Mucosa of rectum (tissue), 2 donors: Measurements from ENCODE around the gene STX2.
"Not testable (repeated sequence)": the region's sequence is repeated elsewhere in the genome, so short reads cannot be mapped to it uniquely, and the experiment has no call there.

Experiments used
- H3K27ac ChIP-seq, 2 donors: one replicate each; pipeline ENCODE4 v1.7.0; 2013; ENCODE audit warnings: inconsistent platforms in 2 of 2, low read depth in 2 of 2, low read length in 2 of 2
- H3K27me3 ChIP-seq, 2 donors: one replicate each; pipeline ENCODE4 v1.7.0; 2013; ENCODE audit warnings: low read length in 2 of 2; ENCODE audit not compliant: control insufficient read depth in 2 of 2, insufficient read depth in 2 of 2
- H3K36me3 ChIP-seq, 2 donors: one replicate each; pipeline ENCODE4 v1.7.0; 2013; ENCODE audit warnings: low read length in 2 of 2; ENCODE audit not compliant: control insufficient read depth in 2 of 2, insufficient read depth in 2 of 2
- H3K4me1 ChIP-seq, 2 donors: one replicate each; pipeline ENCODE4 v1.7.0; 2013; ENCODE audit warnings: low read length in 2 of 2, mild to moderate bottlenecking in 1 of 2; ENCODE audit not compliant: control insufficient read depth in 2 of 2, insufficient read depth in 2 of 2
- H3K4me3 ChIP-seq, 2 donors: one replicate each; pipeline ENCODE4 v1.7.0; 2013; ENCODE audit warnings: low read length in 2 of 2
- H3K9ac ChIP-seq, 2 donors: one replicate each; pipeline ENCODE4 v1.7.0; 2013; ENCODE audit warnings: low read length in 2 of 2, low read depth in 1 of 2, mild to moderate bottlenecking in 1 of 2
- H3K9me3 ChIP-seq, 2 donors: one replicate each; pipeline ENCODE4 v1.7.0; 2013; ENCODE audit warnings: low read length in 2 of 2; ENCODE audit not compliant: control insufficient read depth in 2 of 2
- donor health status: healthy.
- donor health status: Normal muscosa, but diverticular disease.

STX2 gene

DNA sequence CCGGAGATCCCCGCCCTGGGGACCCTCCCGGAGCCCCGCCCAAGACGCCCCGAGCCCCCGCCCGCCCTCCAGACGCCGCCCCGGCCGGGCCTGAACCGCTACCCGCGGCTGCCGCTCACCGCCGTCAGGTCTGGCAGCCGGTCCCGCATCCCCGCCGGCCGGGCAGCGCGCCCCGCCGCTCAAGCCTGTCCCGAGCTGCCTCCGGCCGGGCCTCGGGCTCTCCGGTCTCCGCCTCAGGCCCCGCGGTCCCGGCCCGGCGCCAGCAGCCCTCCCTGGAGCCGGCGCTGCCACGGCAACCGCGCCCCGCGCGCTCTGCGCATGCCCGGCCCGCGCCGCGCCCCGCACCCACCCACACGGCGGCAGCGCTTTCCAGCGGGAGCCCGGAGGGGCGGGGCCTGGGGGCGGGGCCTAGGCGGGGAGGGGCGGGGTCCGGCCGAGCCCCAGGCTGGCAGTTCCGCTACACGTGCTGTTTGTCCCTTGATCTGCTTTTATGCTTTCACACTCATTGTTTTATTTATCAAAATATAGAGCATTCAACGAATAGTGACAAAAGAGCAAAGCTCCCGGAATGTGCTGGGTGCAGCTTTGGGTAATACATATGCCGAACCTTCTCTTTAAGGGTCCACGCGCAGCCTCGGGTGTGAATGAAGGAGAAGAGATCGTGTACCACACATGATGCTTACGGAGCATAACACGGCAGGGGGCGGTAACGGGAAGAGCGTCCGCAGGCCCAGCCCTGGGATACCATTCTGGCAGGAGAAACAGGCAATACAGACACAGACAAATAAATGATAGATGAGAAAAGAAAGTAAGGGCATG lies at the start of gene STX2:
Gene STX2, minus strand, starts transcription at position 300 of the 819 bp plus-strand sequence. Its CDS starts 151 bp downstream, at position 149.
- peak within 1 kb of the TSS; percentile 66 to 67 for H3K4me3 ChIP-seq
- H3K27me3 ChIP-seq, result no peaks in the 10 kb centered on the region
- no peak within 1 kb of the TSS for H3K27ac ChIP-seq
- no peaks in the 10 kb centered on the region for H3K36me3 ChIP-seq
- H3K9me3 ChIP-seq, result no peaks in the 10 kb centered on the region
- peaks cover 0 to 5% of the 10 kb centered on the region in 2 donors for H3K4me1 ChIP-seq
- H3K9ac ChIP-seq, result peak within 1 kb of the TSS; percentile 9 to 46

DNA sequence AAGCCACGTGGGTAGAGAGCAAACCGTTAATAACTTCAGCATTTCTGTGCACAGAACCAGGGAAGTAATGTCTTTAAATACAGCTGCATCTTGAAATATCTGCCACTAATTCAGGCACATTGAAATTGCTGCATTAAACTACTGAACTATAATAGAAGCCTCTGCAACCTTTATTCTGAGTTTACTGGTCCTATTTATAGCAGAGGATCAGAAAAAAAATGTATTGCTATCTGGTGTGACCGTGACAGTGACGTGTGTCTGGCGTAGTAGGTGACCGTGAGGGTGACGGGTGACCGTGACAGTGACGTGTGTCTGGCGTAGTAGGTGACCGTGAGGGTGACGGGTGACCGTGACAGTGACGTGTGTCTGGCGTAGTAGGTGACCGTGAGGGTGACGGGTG lies 48.1 kb upstream of the STX2 start:
- not testable (repeated sequence) for H3K4me3 ChIP-seq, H3K9ac ChIP-seq, H3K4me1 ChIP-seq, H3K27me3 ChIP-seq, H3K9me3 ChIP-seq, H3K36me3 ChIP-seq, H3K27ac ChIP-seq

DNA sequence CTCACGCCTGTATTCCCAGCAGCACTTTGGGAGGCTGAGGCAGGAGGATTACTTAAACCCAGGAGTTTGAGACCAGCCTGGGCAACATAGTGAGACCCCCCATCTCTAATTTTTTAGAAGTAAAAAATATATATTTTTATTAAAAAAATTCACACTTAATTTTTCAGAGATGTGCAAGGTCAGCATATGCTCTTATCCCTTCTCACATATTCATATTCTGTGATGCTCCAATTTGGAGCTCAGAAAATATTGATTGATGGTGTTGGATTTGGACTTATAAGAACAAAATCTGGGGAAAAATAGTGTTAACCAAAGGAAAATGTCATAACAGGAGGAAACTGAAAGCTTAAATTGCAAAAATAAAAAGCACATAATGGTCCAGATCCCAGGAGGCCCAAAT lies 42.5 kb upstream of the STX2 start:
- peaks cover 0 to 2% of the 10 kb centered on the region in 2 donors for H3K27me3 ChIP-seq
- H3K9me3 ChIP-seq, result no peaks in the 10 kb centered on the region
- no peak overlapping the region for H3K9ac ChIP-seq
- H3K4me1 ChIP-seq, result no peaks in the 10 kb centered on the region
- no peak overlapping the region for H3K4me3 ChIP-seq
- H3K36me3 ChIP-seq, result peaks cover 3 to 5% of the 10 kb centered on the region in 2 donors
- H3K27ac ChIP-seq, result no peak overlapping the region

DNA sequence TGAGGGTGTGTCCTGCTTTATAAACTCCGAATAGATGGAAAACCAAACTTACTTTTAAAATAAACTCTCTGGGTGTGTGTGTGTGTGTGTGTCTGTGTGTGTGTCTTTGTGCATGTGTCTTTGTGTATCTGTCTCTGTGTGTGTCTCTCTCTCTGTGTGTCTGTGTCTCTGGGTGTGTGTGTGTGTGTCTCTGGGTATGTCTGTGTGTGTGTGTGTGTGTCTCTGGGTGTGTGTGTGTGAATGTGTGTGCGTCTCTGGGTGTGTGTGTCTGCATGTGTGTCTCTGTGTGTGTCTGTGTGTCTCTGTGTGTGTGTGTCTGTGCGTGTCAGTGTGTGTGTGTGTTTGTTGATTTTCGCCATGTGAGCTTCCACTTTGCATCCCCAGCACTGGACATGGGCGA lies 42.0 kb upstream of the STX2 start:
- Histone ChIP-seq H3K36me3 (peaks cover 8 to 10% of the 10 kb centered on the region in 2 donors), H3K9ac (no peak overlapping the region), H3K4me1 (no peaks in the 10 kb centered on the region), H3K27ac (no peak overlapping the region), H3K4me3 (no peak overlapping the region), H3K9me3 (no peaks in the 10 kb centered on the region), H3K27me3 (peaks cover 0 to 2% of the 10 kb centered on the region in 2 donors)

DNA sequence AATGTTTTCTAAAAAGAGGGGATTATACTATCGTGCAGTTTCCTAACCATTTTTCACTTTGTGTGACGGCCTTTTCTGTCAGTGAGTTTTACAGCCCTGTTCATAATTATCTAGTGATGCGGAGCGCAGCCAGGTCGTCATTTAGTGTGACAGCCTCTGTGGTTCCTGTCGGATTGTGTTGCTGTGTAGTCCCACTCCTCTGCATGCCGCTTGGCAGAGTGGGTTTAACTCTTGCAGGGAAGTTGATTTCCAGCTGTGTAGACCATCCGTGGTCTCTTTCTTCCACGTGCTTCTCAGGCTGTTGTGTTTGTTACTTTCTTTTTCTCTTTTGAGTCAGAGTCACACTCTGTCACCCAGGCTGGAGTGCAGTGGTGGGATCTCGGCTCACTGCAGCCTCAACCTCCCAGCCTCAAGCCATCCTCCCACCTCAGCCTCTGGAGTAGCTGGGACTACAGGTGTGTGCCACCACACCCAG lies 41.4 kb upstream of the STX2 start:
- H3K27me3 ChIP-seq, result peaks cover 0 to 2% of the 10 kb centered on the region in 2 donors
- H3K36me3 ChIP-seq, result peaks cover 14 to 16% of the 10 kb centered on the region in 2 donors
- no peaks in the 10 kb centered on the region for H3K4me1 ChIP-seq
- peak overlapping the region; percentile 40 to 70 for H3K4me3 ChIP-seq
- no peak overlapping the region for H3K9ac ChIP-seq
- no peak overlapping the region for H3K27ac ChIP-seq
- no peaks in the 10 kb centered on the region for H3K9me3 ChIP-seq

DNA sequence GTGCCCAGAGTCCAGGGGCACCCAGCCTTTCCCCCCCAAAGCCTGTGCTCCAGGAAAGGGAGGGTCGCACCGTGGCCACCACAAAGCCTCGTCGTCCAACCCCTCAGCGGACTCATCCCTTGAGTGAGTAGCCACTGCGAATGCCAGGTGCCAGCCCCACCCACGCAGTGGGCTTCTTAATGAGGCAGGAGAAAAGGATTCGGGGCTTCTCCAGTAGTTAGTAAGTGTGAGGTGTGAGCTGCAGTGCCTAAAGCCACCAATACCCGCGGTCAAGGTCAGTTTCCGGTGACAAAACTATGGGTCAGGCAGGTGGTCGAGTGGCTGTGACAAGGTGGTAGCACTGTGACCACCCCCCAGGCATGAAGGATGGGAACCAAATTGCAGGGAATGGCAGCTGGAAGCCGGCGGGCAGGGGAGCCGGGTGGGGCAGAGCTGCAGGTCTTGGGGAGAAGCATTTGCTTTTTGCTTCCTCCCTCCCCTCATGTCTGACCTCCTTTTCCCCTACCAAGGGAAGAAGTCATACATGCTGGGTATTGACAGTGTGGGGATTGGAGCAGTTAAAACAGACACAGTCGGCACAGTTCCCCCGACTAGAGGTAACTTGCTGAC lies 40.8 kb upstream of the STX2 start:
- no peaks in the 10 kb centered on the region for H3K4me1 ChIP-seq
- H3K9ac ChIP-seq, result no peak overlapping the region
- H3K27ac ChIP-seq, result peak overlapping the region in 1 of 2 donors; percentile 13
- peaks cover 0 to 2% of the 10 kb centered on the region in 2 donors for H3K27me3 ChIP-seq
- peak overlapping the region in 1 of 2 donors; percentile 70 for H3K4me3 ChIP-seq
- peaks cover 20 to 21% of the 10 kb centered on the region in 2 donors for H3K36me3 ChIP-seq
- H3K9me3 ChIP-seq, result no peaks in the 10 kb centered on the region

DNA sequence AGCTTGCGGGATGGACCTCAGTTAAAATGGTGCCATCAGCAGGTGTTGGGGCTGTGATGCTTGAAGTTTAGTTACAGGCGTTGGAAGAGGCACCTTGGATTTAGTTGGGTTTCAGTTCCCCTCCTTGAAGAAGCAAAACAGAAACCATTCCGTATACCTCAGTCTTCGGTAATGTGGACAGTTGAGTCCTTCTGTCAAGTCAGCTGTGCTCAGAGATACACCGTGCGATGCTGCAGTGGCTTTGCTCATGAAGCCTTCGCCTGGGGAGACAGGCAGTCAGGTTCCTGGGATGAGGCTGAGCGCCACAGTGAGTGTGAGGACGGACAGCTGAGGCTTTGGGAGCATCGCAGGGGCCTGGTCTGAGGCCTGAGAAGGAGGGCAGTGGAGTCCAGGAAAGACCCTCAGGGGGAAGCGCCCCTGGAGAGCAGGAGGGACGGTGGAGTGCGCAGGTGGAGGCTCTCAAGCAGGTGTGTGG lies 40.2 kb upstream of the STX2 start:
- Histone ChIP-seq H3K27me3 (peaks cover 0 to 2% of the 10 kb centered on the region in 2 donors), H3K9ac (no peak overlapping the region), H3K4me1 (no peaks in the 10 kb centered on the region), H3K4me3 (peak overlapping the region; percentile 3 to 14), H3K9me3 (no peaks in the 10 kb centered on the region), H3K27ac (peak overlapping the region in 1 of 2 donors; percentile 13), H3K36me3 (peaks cover 26 to 27% of the 10 kb centered on the region in 2 donors)

DNA sequence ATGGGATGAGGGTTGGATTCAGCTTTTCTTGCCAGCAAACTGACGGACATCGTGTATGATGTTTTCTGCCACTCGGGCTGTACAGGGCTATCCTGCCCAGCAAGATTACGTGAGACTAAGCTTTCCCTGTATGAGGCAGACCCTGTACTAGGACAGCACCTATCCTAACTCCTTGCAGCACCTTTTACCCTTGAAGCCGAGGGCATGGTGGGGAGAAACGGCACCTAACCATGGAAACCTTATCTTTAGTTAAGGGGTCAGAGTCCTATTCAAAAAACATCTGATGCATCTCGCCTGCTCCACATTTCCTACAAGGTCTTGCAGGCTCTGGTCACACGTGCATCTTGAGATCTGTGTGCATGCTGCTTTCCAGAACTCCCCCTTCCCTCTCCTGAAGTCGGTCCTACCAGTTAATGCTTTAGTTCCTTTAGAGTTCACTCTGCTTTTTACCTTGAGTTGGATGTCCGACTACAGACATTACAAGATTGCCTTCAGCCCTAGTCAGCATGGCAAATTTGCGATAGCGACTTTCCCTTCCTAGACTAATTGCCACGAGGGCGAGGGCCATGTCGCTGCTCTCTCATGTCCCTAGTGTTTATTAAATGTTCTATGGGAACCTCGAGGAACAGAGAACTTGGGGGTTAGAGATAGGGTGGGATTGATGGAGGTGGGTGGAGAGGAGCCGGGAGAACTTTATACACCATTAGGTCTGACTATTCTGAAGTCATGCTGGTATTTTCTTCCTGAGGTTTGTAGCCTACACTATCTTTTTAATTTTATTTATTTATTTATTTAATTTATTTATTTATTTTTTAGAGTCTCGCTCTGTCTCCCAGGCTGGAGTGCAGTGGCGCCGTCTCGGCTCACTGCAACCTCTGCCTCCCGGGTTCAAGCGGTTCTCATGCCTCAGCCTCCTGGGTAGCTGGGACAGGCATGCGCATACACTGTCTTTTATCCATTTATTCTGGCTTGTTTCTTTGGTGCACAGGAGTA lies 39.4 kb upstream of the STX2 start:
- H3K9me3 ChIP-seq, result no peaks in the 10 kb centered on the region
- no peak overlapping the region for H3K9ac ChIP-seq
- no peak overlapping the region for H3K4me3 ChIP-seq
- H3K27ac ChIP-seq, result no peak overlapping the region
- H3K4me1 ChIP-seq, result no peaks in the 10 kb centered on the region
- peaks cover 0 to 2% of the 10 kb centered on the region in 2 donors for H3K27me3 ChIP-seq
- peaks cover 32 to 34% of the 10 kb centered on the region in 2 donors for H3K36me3 ChIP-seq

DNA sequence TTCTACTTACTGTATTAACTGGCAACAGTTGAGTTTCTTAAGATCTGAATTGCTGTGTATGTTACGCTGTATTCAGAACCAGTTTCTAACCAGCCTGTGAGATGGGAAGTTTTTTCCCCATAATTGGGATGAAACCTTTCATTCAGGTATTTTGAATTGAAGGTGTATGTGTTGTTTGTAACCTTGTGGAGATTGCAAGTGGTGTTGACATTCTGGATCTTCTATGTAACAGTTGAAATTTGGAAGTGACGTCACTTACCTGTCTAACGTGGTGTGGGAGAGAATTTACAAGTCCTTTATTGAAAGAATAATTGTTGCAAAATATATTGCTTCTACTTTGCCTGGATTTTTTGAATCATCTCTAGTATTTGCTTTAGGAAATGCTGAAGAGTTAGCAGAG lies 38.3 kb upstream of the STX2 start:
- Histone ChIP-seq H3K27me3 (peaks cover 0 to 2% of the 10 kb centered on the region in 2 donors), H3K27ac (no peak overlapping the region)

More for the DNA sequence above, 38.3 kb upstream of the STX2 start:
- H3K36me3 ChIP-seq, result peaks cover 32 to 35% of the 10 kb centered on the region in 2 donors
- H3K4me3 ChIP-seq, result no peak overlapping the region
- H3K9ac ChIP-seq, result no peak overlapping the region
- no peaks in the 10 kb centered on the region for H3K9me3 ChIP-seq
- peaks cover 8 to 9% of the 10 kb centered on the region in 2 donors for H3K4me1 ChIP-seq
